NCI-H2107 treated with DMSO at 0.1 percent for 48 hours (cell line): ENCODE results near the gene JUND.
"Not testable (repeated sequence)": the region's sequence is repeated elsewhere in the genome, so short reads cannot be mapped to it uniquely, and the experiment has no call there.

Source experiments
- DNase-seq: peaks from one replicate; lab custom pipeline; 2025; ENCODE audit not compliant: unreplicated experiment; lab: John Stamatoyannopoulos, UW

The JUND gene

GRCh38 chr19:18281082-18282020 lies at the start of gene JUND:
Gene JUND, minus strand, starts transcription at chr19:18281622. Its CDS starts 138 bp downstream, at chr19:18281484.
- peak; percentile 94 for DNase-seq

DNA sequence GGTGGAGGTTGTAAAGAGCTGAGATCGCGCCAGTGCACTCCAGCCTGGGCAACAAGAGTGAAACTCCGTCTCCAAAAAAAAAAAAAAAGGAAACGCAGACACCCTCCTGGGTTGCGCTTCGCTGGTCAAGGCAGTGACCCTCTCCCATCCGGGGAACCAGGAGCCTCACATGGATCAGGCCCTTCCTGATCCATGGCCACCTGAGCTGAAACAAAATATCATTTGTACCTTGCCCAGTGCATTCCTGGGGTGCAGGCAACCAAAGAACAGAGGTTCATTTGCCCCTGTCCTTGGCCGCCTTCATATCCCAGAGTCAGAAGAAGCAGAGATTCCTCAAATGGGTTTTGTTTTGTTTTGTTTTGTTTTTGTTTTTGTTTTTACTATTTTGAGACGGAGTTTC lies 49.4 kb upstream of the JUND start:
- DNase-seq: no peak

GRCh38 chr19:18329035-18329376 lies 47.6 kb upstream of the JUND start:
- DNase-seq: no peak

DNA sequence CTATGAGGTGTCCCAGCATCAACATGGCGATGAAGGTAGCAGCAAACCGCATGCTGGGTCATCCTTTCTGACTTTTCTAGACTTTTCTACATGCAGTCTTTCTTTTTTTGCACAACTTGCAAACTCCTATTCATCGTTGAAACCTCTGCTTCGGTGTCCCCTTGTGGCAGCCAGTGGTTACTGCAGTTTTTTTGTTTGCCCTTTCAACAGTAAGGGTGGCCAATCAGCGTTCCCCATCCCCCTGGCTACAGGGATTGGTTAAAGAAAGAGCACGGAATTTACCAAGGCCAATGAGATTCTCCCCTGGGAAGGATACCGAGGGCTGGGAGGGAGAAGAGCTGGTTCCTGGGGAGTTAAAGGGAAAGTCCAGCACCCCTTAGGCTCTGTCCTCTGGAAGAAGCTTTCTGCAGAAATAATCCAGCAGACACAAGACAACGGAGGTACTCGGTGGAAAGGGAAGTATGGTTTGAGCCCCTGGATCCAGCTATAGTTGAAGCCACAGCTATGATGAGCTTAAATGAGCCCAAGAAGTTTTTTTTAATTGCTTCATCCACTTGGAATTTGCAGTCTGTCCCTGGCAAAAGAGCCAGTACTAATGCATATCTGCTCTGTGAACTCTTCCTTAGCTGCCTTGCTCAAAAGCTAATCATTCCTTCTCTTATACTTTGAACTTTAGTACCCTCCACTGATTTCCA lies 47.1 kb upstream of the JUND start:
- peak; percentile 95 for DNase-seq

DNA sequence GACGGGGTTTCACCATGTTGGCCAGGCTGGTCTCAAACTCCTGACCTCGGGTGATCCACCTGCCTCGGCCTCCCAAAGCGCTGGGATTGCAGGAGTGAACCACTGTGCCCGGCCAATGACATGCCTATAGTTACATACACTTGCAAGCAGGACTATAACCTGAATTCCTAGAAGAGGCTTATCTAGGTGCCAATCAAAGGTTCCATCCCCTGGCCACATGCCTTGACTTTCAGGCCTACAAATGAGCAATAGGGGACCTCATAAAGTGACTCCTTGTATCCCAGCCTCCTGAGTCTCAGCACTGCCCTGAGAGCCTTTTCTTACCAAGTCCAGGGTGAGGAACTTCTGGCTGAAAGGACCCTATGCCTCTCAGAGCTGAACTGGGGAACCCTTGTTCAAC lies 45.4 kb upstream of the JUND start:
- no peak for DNase-seq

- not testable (repeated sequence) for DNase-seq
Observed at GRCh38 chr19:18324373-18324731, 42.9 kb upstream of the JUND start.

DNA sequence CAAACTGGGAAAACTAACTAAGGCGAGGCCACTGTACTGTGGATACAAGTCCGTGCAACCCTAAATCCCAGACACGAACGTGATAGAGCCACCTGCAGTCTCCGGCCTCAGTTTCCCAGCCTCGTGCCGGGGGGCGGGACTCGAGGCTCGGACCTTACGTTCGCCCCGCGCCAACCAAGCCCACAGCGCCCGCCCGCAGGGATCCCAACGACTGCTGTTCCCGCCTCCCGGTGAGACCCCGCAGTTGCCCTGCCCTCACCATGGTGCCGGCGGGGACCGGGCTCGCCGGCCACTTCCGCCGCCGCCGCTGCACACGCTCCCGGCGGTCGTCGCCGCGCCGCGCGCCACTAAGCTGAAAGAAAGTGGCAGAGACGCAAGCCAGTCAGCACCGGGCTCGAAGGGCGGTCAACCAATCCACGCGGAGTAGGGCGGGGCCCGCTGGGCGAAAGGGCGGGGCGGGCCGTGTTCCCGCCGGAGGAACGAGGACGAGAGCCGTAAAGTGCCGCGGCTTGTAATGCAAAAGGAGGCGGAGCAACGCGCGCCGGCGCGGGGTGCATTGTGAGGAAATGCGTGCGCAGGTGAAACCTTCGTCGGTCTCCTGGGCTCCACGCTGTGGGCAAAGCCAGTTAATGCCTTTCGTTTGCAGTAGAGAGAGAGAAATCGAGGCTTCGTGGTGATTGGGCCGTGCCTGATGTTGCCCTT lies 41.5 kb upstream of the JUND start, which contains the start of gene LSM4:
Gene LSM4 (minus strand): TSS at position 318 of the 702 bp plus-strand sequence. CDS start 56 bp downstream, at position 262.
- DNase-seq: peak; percentile 96

DNA sequence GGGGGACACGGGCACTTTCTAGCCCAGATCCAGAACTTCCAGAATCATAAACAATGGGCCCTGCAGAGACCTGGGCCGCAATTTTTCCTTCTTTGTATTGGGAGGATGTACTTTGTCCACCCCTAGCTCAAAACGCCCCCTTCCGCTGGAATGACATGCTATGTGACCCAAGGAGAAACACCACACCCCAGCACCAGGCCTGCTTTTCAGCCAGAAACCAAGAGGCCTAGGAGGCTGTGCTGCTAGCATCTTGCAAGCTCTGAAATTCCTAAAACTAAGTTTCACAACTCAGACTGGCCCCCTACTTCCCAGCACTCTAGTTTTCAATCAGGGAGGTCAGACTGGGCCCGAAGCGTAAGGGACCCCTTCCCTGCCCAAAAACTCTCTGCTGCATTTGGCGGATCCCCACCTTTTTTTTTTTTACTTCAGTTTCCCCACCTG lies 40.9 kb upstream of the JUND start:
- DNase-seq: no peak

GRCh38 chr19:18321734-18322102 lies 40.3 kb upstream of the JUND start:
- no peak for DNase-seq

DNA sequence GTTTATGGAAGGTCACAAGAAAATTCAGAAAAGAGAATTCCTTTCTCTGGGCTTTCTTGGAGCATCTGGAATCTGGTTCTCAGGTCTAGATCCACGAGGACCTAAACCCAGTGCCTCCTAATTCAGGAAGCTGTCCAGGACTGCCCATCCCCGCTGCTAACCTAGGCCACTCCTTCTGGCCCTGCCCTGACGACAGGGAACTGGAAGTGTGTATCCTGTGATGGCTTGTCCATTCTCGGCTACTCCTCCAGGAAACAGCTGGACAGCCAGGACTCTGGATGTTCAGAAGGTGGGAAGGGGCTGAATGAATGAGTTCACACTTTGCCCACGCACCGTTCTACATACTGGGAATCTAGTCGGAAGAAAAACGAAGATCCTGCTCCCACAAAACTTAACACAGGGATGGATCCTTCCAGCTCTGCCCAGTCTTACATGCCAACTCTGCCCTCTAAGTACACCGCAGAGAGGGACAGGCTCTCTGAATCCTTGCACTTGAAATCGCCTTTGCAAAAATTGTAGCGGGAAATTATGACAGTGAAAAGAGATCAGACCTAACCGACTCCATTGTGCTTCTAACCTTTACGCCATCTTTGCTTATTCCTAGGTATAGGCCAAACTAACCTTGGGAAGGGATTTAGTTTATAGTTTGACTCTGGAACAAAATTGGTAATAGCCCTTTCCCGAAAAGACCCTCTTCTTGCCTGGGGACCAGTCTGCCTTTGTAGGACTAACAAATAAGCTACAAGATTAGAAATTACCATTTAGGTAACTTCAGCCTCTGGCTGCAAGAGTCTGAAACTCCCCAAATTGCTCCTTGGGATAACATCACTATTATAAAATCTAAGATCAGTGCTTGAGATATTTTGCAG lies 39.7 kb upstream of the JUND start:
- DNase-seq: no peak

DNA sequence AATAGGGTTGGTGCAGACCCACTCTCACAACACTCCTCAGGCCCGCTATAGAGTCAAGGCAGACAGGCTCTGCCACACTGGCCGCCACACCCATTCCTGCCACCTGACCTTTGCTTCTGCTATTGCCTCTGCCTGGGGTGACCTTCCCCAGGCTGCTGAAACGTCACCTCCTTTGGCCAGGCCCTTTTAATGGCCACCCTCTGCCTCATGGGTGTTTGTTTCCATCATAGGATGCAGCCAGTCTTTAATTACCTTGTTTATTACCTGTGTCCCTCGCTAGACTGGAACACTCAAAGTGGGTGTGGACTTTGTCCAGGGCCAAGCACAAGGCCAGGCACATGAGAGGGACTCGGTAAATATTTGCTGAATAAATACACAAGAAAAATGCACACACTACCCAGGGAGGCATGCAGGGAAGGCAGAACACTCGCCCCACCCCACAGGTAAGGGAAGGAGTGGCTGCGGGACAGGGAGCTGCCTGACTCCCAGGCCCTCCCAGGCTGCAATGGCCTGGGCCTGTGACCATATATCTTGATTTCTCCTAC lies 38.2 kb upstream of the JUND start:
- DNase-seq: no peak

DNA sequence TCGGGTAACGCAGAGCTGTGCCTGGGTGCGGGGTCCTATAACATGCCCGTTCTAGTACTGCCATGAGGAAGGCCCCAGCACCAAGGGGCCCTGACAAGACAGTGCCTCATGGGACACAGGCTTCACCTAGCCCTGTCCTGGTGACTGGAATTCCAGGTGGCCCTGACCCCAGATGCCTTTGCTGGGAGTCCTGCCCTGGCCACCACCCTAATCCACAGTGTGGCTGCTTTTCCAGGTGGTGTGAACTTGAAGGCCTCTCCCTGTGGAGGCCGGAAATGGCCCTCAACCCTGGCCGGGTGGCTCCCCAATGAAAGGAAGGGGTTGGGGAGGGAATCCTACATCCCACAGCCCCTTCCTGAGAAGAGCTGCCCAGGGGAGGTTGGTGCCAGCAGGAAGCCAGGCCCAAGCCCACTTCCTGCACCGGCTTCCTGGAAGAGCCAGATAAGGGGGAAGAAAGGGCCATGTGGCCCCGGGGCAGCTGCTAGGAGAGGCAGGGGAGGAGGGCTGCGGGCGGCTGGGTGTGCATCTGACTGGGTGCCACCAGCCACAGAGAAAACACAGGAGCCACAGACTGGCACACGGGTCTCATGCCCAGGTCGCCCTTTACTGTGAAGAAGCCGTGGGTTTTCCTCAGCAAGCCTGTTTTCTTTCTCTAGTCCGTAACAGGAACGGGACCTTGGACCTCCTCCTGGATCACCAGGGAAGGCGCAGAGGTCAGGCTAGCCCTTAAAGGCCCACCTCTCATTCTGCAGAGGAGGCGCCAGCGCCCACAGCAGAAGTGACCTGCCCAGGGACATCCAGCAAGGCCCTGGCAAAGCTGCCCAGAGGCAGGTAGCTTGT lies 36.8 kb upstream of the JUND start:
- DNase-seq: no peak

- no peak for DNase-seq
Observed at GRCh38 chr19:18313398-18313797, 32.0 kb upstream of the JUND start.

DNA sequence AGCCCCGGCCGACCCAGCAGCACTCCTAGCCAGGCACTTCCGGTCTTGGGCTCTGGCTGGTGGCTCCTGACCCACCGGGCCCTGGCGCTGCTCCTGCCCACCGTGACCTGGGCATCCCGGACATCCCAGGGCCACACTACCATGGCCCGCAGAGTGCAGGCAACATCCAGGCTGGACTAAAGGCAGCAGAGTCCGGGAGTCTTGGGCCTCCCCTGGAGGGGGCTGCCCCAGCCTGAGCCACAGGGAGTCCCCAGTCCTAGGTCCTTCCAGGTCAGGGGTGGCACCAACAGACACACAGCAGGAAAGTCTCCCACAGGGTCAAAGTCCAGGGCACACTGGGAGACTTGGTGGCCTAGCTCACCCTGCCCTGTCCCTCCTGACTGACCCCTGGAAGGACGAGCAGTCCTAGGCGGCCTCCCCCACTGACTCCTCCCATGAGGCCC lies 30.7 kb upstream of the JUND start:
- no peak for DNase-seq

DNA sequence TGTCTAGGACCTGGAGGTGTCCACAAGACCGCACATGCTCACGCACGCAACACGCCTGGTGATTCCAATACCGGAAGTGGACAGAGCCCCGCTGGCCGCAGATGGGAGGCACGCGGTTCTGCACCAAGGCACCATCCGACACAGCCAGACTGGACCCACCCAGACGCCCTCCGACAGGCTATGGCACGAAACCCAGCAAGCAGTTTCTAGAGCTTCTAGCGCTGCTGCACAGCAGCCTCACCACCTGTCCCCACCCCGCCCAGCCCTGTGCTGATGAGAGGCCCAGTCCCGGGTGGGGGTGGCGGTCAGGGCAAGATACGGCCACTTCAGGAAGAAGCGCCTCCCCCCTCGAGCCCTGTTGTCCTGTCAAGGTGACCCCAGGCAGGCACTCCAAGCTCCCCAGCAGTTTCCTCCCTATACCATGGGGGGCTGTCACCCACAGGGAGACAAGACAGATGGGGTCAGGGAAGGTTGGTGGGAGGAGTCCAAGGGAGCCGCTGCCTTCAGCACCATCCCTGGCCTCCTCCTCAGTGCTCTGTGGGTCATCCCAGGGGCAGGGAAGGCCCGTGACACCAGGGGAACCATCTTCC lies 30.2 kb upstream of the JUND start:
- no peak for DNase-seq

DNA sequence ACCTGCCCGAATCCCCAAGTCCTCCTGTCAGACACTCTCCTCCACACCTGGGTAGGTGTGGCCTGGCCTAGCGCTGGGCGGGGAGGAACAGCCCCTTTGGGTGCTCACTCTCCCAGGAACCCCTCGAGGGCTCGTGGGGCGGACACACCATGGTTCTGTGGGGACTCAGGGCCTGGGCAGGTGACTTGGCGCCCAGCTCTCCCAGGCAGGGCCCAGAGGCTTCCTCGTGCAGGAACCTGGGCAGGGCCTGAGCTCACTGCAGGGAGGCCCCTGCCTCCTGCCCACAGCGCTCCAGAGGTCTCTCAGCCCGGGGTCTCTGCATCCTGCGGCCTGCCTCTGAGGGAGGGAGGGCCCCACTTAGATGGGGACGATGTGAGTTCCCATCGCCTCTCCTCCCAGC lies 29.5 kb upstream of the JUND start:
- DNase-seq: no peak

GRCh38 chr19:18310118-18310909 lies 28.9 kb upstream of the JUND start:
- no peak for DNase-seq

DNA sequence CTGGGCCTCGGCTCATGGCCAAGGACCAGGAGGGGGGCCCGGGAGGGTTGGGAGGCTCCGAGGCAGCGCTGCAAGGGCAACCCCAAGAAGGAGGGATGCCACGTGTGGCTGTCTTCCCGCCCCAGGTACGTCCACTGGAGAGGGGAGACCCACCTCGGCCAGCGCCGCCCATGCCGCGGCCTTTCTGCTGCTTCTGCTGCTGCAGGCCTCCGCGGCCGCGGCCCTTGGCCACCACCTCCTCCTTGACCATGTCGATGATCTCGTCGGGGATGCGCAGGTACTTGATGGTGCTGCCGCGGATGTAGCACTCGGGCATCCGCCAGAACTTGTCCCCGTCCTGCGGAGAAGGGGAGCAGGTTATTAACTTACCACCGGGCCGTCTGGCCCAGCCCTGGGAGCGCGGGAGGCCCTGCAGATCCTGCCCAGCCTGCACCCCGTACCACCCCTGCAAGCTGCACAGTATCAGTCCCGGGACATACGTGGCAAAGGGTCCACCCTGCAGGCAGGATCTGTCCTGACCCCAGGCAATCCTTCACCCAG lies 28.2 kb upstream of the JUND start:
- DNase-seq: no peak
